Stimulated activated CD8-positive, alpha-beta memory T cell treated with anti-CD3 and anti-CD28 coated beads, Interleukin-15, amount 100 ng/mL, for 1 hour (primary cell): ENCODE data around the gene BAZ1A.
A peak's percentile ranks its signal among the peaks of the same experiment; 100 is the strongest.

Experiments
- DNase-seq: peaks from one replicate; pipeline ENCODE4 v3.0.0-alpha.2; 2020; ENCODE audit warnings: low read depth

BAZ1A gene

GRCh38 chr14:34875031-34875922 lies at the start of gene BAZ1A:
Gene BAZ1A, minus strand, starts transcription at chr14:34875360. Its CDS starts 756 bp downstream, at chr14:34874604.
- DNase-seq = peak; percentile 4

GRCh38 chr14:34920339-34920738 lies 45.2 kb upstream of the BAZ1A start:
- DNase-seq = no peak

GRCh38 chr14:34913619-34914018 lies 38.5 kb upstream of the BAZ1A start:
- no peak for DNase-seq

- DNase-seq = no peak
Measured at GRCh38 chr14:34912966-34913365, 37.8 kb upstream of the BAZ1A start.

GRCh38 chr14:34912182-34912581 lies 37.0 kb upstream of the BAZ1A start:
- no peak for DNase-seq

- DNase-seq = no peak
Measured at GRCh38 chr14:34911209-34912150, 36.3 kb upstream of the BAZ1A start.

GRCh38 chr14:34906287-34906686 lies 31.1 kb upstream of the BAZ1A start:
- no peak for DNase-seq

GRCh38 chr14:34895277-34895676 lies 20.1 kb upstream of the BAZ1A start:
- no peak for DNase-seq

GRCh38 chr14:34890937-34891336 lies 15.8 kb upstream of the BAZ1A start:
- no peak for DNase-seq

GRCh38 chr14:34888186-34888585 lies 13.0 kb upstream of the BAZ1A start:
- DNase-seq = no peak

- DNase-seq = no peak
Measured at GRCh38 chr14:34883954-34884353, 8.8 kb upstream of the BAZ1A start.

- peak; percentile 5 for DNase-seq
Measured at GRCh38 chr14:34874386-34875030, 652 bp downstream of the BAZ1A start.

GRCh38 chr14:34873589-34874385 lies 1.4 kb downstream of the BAZ1A start:
- DNase-seq = peak; percentile 61

GRCh38 chr14:34872822-34873588 lies 2.2 kb downstream of the BAZ1A start:
- no peak for DNase-seq

GRCh38 chr14:34867199-34867598 lies 8.0 kb downstream of the BAZ1A start:
- DNase-seq = no peak

GRCh38 chr14:34865889-34866574 lies 9.1 kb downstream of the BAZ1A start:
- DNase-seq = no peak

GRCh38 chr14:34863844-34864243 lies 11.3 kb downstream of the BAZ1A start:
- DNase-seq = no peak

GRCh38 chr14:34858765-34859164 lies 16.4 kb downstream of the BAZ1A start:
- no peak for DNase-seq

GRCh38 chr14:34857689-34858449 lies 17.3 kb downstream of the BAZ1A start:
- DNase-seq = no peak
